HEK293 (cell line): Measurements from ENCODE around the gene KMT2D.

Experiments
- CTCF ChIA-PET: fragments of 350-600 bp; formaldehyde crosslinking; extraction: SDS; loops from one replicate; lab custom pipeline; 2021; ENCODE audit warnings: antibody characterized with exemption; lab: Yijun Ruan, JAX
- POLR2A ChIA-PET: fragments of 300-600 bp; formaldehyde crosslinking; extraction: SDS; loops from one replicate; lab custom pipeline; 2020; ENCODE audit warnings: antibody characterized with exemption, inconsistent platforms; lab: Yijun Ruan, JAX
- H3K27ac ChIP-seq: fragments of 200-500 bp; sonication (Bioruptor generic); 2 replicates; pipeline ENCODE4 v1.5.1; 2014; ENCODE audit warnings: low read depth, low read length, control low read depth, inconsistent platforms; ENCODE audit errors: extremely low read depth
- H3K36me3 ChIP-seq, 2 experiments: fragments of 200-500 bp in 1 of 2; sonication (Bioruptor generic) in 1 of 2; 1 replicate in 1 of 2; 2 replicates in 1 of 2; pipeline ENCODE4 v1.5.1; 2014 to 2017; ENCODE audit warnings: inconsistent platforms in 2 of 2, low read length in 2 of 2; ENCODE audit not compliant: control insufficient read depth in 2 of 2, insufficient read depth in 1 of 2
- H3K4me1 ChIP-seq: fragments of 200-500 bp; sonication (Bioruptor generic); 2 replicates; pipeline ENCODE4 v1.5.1; 2014; ENCODE audit warnings: mild to moderate bottlenecking, low read length, inconsistent platforms; ENCODE audit not compliant: control insufficient read depth, insufficient read depth
- H3K4me3 ChIP-seq: 2 replicates; pipeline ENCODE4 v1.5.1; 2011; ENCODE audit warnings: low read depth, mild to moderate bottlenecking, control low read depth, low read length, moderate library complexity
- H3K9me3 ChIP-seq: fragments of 200-500 bp; sonication (Bioruptor generic); 2 replicates; pipeline ENCODE4 v1.5.1; 2014; ENCODE audit warnings: low read depth, low read length, inconsistent platforms; ENCODE audit not compliant: control insufficient read depth, insufficient read depth
- HIC1 ChIP-seq: fragments of 450-650 bp; formaldehyde crosslinking; IDR thresholded peaks from 2 replicates; pipeline ENCODE4 v1.5.1; 2016; ENCODE audit warnings: missing biosample characterization, missing genetic modification characterization
- MYNN ChIP-seq: fragments of 450-650 bp; formaldehyde crosslinking; IDR thresholded peaks from 2 replicates; pipeline ENCODE4 v1.5.1; 2016; ENCODE audit warnings: missing biosample characterization, missing genetic modification characterization, borderline replicate concordance
- PBX3 ChIP-seq: sonication (generic); formaldehyde crosslinking; IDR thresholded peaks from 2 replicates; pipeline ENCODE4 v1.8.1; 2022; ENCODE audit warnings: mild to moderate bottlenecking, moderate library complexity, missing genetic modification reagents
- SCRT2 ChIP-seq: fragments of 450-650 bp; formaldehyde crosslinking; IDR thresholded peaks from 2 replicates; pipeline ENCODE4 v1.5.1; 2016; ENCODE audit warnings: missing biosample characterization, missing genetic modification characterization
- TSHZ1 ChIP-seq: fragments of 450-650 bp; formaldehyde crosslinking; IDR thresholded peaks from 2 replicates; pipeline ENCODE4 v1.5.1; 2016; ENCODE audit warnings: missing biosample characterization, missing genetic modification characterization, borderline replicate concordance
- ZBTB11 ChIP-seq: fragments of 450-650 bp; formaldehyde crosslinking; conservative IDR thresholded peaks from 2 replicates; pipeline ENCODE4 v1.5.1; 2016; ENCODE audit warnings: low read depth, missing biosample characterization, missing genetic modification characterization
- ZBTB17 ChIP-seq: fragments of 450-650 bp; formaldehyde crosslinking; IDR thresholded peaks from 2 replicates; pipeline ENCODE4 v1.5.1; 2016; ENCODE audit warnings: missing biosample characterization, missing genetic modification characterization
- ZNF175 ChIP-seq: fragments of 450-650 bp; formaldehyde crosslinking; IDR thresholded peaks from 2 replicates; pipeline ENCODE4 v1.5.1; 2016; ENCODE audit warnings: missing biosample characterization, missing genetic modification characterization
- ZNF18 ChIP-seq: fragments of 450-650 bp; formaldehyde crosslinking; IDR thresholded peaks from 2 replicates; pipeline ENCODE4 v1.5.1; 2016; ENCODE audit warnings: missing biosample characterization, missing genetic modification characterization
- ZNF311 ChIP-seq: fragments of 450-650 bp; formaldehyde crosslinking; IDR thresholded peaks from 2 replicates; pipeline ENCODE4 v1.5.1; 2017; ENCODE audit warnings: missing biosample characterization, missing genetic modification characterization, borderline replicate concordance
- ZNF335 ChIP-seq: fragments of 450-650 bp; formaldehyde crosslinking; conservative IDR thresholded peaks from 2 replicates; pipeline ENCODE4 v1.5.1; 2016; ENCODE audit warnings: missing biosample characterization, missing genetic modification characterization
- ZNF354C ChIP-seq: fragments of 450-650 bp; formaldehyde crosslinking; IDR thresholded peaks from 2 replicates; pipeline ENCODE4 v1.5.1; 2016; ENCODE audit warnings: missing biosample characterization, missing genetic modification characterization, low read depth, borderline replicate concordance
- ZNF529 ChIP-seq: fragments of 450-650 bp; formaldehyde crosslinking; IDR thresholded peaks from 2 replicates; pipeline ENCODE4 v1.5.1; 2017; ENCODE audit warnings: missing genetic modification characterization, missing biosample characterization; ENCODE audit not compliant: insufficient replicate concordance
- ZNF561 ChIP-seq: fragments of 450-650 bp; IDR thresholded peaks from 2 replicates; pipeline ENCODE4 v1.5.1; 2018; ENCODE audit warnings: missing biosample characterization, missing genetic modification characterization, borderline replicate concordance
- ZNF670 ChIP-seq: fragments of 450-650 bp; formaldehyde crosslinking; IDR thresholded peaks from 2 replicates; pipeline ENCODE4 v1.5.1; 2016; ENCODE audit warnings: missing biosample characterization, missing genetic modification characterization, low read depth

KMT2D gene

GRCh38 chr12:49017891-49018260 lies 42.7 kb downstream of the KMT2D start (continued):
- TF ChIP-seq TSHZ1: no peak

GRCh38 chr12:49015196-49015595 lies 45.4 kb downstream of the KMT2D start:
- POLR2A ChIA-PET: interaction anchor here (1.3 to 1.4 kb wide), 2 partner anchors 13 to 29 kb away, joined by 3 to 5 read pairs; no protein-coding TSS in a partner anchor
- Histone ChIP-seq H3K9me3 (no peaks in the 10 kb centered on the region), H3K4me1 (no peaks in the 10 kb centered on the region; the same call in none of the 2 replicates), H3K4me3 (no peak overlapping the region), H3K36me3 (peaks cover 12 to 27% of the 10 kb centered on the region in 2 experiments; a peak in 2 of 3 replicates), H3K27ac (no peak overlapping the region)
- CTCF ChIA-PET: interaction anchor here (0.9 to 4.3 kb wide), 6 partner anchors 12 to 162 kb away, joined by 3 to 53 read pairs (median 6); a partner anchor contains a TSS
- no peak for TF ChIP-seq ZNF18
- TF ChIP-seq ZNF561: no peak
- no peak for TF ChIP-seq ZNF311 (tag by site-specific recombination)
- no peak for TF ChIP-seq HIC1 (tag by site-specific recombination)
- TF ChIP-seq MYNN (tag by site-specific recombination): no peak
- TF ChIP-seq ZNF670 (tag by site-specific recombination): no peak
- TF ChIP-seq ZNF529 (tag by site-specific recombination): no peak
- no peak for TF ChIP-seq SCRT2
- no peak for TF ChIP-seq ZBTB17 (tag by site-specific recombination)
- TF ChIP-seq ZNF335: no peak
- TF ChIP-seq ZBTB11 (tag by site-specific recombination): no peak
- TF ChIP-seq ZNF175 (tag by site-specific recombination): no peak
- no peak for TF ChIP-seq PBX3
- TF ChIP-seq ZNF354C (tag by site-specific recombination): no peak
